Sigmoid colon (tissue), 7 donors: ENCODE results near the gene H6PD. TPM values are rescaled to one million over a fixed set of nuclear protein-coding genes. Genes with fewer than 3 reads are reported as not detected.
A peak's percentile ranks its signal among the peaks of the same experiment; 100 is the strongest.

Source experiments
- DNase-seq: peaks from one replicate; pipeline ENCODE4 v3.0.0-alpha.2; 2019
- H3K27ac ChIP-seq, 4 donors: fragments of 200-600 bp; sonication (generic); one replicate each; pipeline ENCODE4 v1.5.1; 2016 to 2019; ENCODE audit warnings: mild to moderate bottlenecking in 1 of 4
- H3K27me3 ChIP-seq, 3 donors: fragments of 200-600 bp; sonication (generic); one replicate each; pipeline ENCODE4 v1.5.1; 2019; ENCODE audit warnings: mild to moderate bottlenecking in 1 of 3
- H3K36me3 ChIP-seq, 4 donors: fragments of 200-600 bp; sonication (generic); one replicate each; pipeline ENCODE4 v1.5.1; 2016 to 2019
- H3K4me1 ChIP-seq, 4 donors: fragments of 200-600 bp; sonication (generic); one replicate each; pipeline ENCODE4 v1.5.1; 2017 to 2019
- H3K4me3 ChIP-seq, 4 donors: fragments of 200-600 bp; sonication (generic); one replicate each; pipeline ENCODE4 v1.5.1; 2017 to 2019; ENCODE audit warnings: mild to moderate bottlenecking in 2 of 4, moderate library complexity in 1 of 4
- H3K9me3 ChIP-seq, 4 donors: fragments of 200-600 bp in 3 of 4; sonication (generic) in 3 of 4; one replicate each; pipeline versions ENCODE4 v1.5.1 to v1.6.1; 2013 to 2019
- EP300 ChIP-seq, 4 donors: sonication (generic); formaldehyde crosslinking; IDR thresholded peaks; one replicate each; pipeline ENCODE4 v1.6.1; 2017; ENCODE audit warnings: antibody characterized with exemption in 4 of 4
- POLR2A ChIP-seq, 2 donors: fragments of 450-650 bp; IDR thresholded peaks; one replicate each; pipeline ENCODE4 v1.6.1; 2016; ENCODE audit warnings: antibody characterized with exemption in 2 of 2, mild to moderate bottlenecking in 2 of 2, moderate library complexity in 2 of 2
- POLR2AphosphoS5 ChIP-seq, 4 donors: sonication (generic); formaldehyde crosslinking; IDR thresholded peaks; one replicate each; pipeline ENCODE4 v1.6.1; 2017; ENCODE audit warnings: antibody characterized with exemption in 4 of 4
- WGBS, 2 donors: extraction: QIAGEN DNeasy Blood & Tissue Kit; methylation state at CpG; one replicate each; pipeline ENCODE4 v1.1.7; 2013; 5-methylcytosine and 5-hydroxymethylcytosine counted together
- intact Hi-C: fragments of 100-400 bp; cut with DNase I; formaldehyde crosslinking; loops from one replicate; pipeline ENCODE4 v1.15.1; 2023
- polyA plus RNA-seq, 3 donors: library from polyadenylated mRNA; stranded (reverse); fragments of 200-250 nt; gene quantifications; one replicate each; pipeline ENCODE4 v1.2.3, GENCODE V29; 2013
- total RNA-seq, 4 donors: library from RNA; depleted of rRNA; stranded (reverse); fragments of >200 nt; gene quantifications; one replicate each; pipeline ENCODE4 v1.1.0, GENCODE V29; 2016
- TF ChIP-seq, protein P1 (sequence below), 4 experiments: fragments of 450-650 bp in 3 of 4; fragments of 200-600 bp in 1 of 4; IDR thresholded peaks; one replicate each; pipeline ENCODE4 v1.5.1; 2016 to 2019; ENCODE audit warnings: antibody characterized with exemption in 4 of 4, mild to moderate bottlenecking in 3 of 4, moderate library complexity in 2 of 4
- donor health status: healthy with polysubstance abuse.
- donor health status: Bipolar disorder and iron deficiency.
- donor health status: healthy.

Gene H6PD
- total and polyA plus RNA-seq, 7 donors: 2.8 to 34.3 (median 23.2) TPM

DNA sequence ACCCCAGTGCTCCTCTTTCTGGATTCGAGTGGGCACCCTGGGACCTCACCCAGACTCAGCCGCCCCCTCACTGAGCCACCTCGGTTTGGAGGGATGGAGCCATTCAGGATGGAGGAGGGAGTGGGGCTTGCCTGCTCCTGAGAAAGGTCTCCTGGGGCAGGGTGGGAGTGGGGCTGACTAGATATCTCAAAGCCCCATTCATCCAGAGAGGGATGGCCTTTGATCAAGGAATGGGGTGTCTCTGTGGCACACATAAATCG is 48.1 kb downstream of the H6PD start:
- Histone ChIP-seq H3K4me1 (peaks cover 0 to 24% (median 19%) of the 10 kb centered on the region in 4 donors), H3K27me3 (no peaks in the 10 kb centered on the region), H3K9me3 (no peaks in the 10 kb centered on the region), H3K36me3 (no peaks in the 10 kb centered on the region), H3K4me3 (no peak overlapping the region), H3K27ac (no peak overlapping the region)
- 54 to 68% methylated on average over 4 of the region's 4 CpGs for whole genome bisulfite sequencing, 2 donors
- intact Hi-C loops: no loop called here
- TF ChIP-seq EP300 (IDR thresholded peaks at IDR 0.05) (no peak), POLR2A (IDR thresholded peaks at IDR 0.05) (no peak), POLR2AphosphoS5 (IDR thresholded peaks at IDR 0.05) (no peak)
- TF ChIP-seq, protein P1, sequence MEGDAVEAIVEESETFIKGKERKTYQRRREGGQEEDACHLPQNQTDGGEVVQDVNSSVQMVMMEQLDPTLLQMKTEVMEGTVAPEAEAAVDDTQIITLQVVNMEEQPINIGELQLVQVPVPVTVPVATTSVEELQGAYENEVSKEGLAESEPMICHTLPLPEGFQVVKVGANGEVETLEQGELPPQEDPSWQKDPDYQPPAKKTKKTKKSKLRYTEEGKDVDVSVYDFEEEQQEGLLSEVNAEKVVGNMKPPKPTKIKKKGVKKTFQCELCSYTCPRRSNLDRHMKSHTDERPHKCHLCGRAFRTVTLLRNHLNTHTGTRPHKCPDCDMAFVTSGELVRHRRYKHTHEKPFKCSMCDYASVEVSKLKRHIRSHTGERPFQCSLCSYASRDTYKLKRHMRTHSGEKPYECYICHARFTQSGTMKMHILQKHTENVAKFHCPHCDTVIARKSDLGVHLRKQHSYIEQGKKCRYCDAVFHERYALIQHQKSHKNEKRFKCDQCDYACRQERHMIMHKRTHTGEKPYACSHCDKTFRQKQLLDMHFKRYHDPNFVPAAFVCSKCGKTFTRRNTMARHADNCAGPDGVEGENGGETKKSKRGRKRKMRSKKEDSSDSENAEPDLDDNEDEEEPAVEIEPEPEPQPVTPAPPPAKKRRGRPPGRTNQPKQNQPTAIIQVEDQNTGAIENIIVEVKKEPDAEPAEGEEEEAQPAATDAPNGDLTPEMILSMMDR (IDR thresholded peaks at IDR 0.05): no peak
- no peak for DNase-seq

DNA sequence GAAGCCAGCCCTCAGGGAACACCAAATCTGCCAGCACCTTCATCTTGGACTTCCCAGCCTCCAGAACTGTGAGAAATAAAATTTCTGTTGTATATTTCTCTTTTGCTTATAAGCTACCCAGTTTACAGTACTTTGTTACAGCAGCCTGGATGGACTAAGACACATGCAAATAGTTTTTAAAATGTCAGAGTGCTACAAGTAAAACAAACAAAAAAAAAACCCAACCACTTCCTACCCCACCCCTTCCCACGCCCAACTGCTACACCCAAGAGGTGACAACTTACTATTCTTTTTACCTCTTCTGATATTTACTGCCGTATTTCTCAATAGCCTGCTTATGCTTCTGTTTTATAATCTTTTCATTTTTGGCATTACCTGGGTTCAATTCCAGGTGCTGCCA is 49.5 kb downstream of the H6PD start:
- no peak overlapping the region for H3K4me3 ChIP-seq
- H3K36me3 ChIP-seq: no peaks in the 10 kb centered on the region
- DNase-seq: no peak
- H3K27me3 ChIP-seq: no peaks in the 10 kb centered on the region
- H3K4me1 ChIP-seq: peaks cover 0 to 24% (median 19%) of the 10 kb centered on the region in 4 donors
- TF ChIP-seq EP300 (IDR thresholded peaks at IDR 0.05) (no peak), POLR2AphosphoS5 (IDR thresholded peaks at IDR 0.05) (no peak), POLR2A (IDR thresholded peaks at IDR 0.05) (no peak)
- TF ChIP-seq, protein P1 (IDR thresholded peaks at IDR 0.05): no peak
- WGBS, 2 donors: 11 to 42% methylated on average over 2 of the region's 2 CpGs
- intact Hi-C loops: no loop called here
- no peak overlapping the region for H3K27ac ChIP-seq
- H3K9me3 ChIP-seq: peaks cover 0 to 8% (median 1%) of the 10 kb centered on the region in 4 donors

DNA sequence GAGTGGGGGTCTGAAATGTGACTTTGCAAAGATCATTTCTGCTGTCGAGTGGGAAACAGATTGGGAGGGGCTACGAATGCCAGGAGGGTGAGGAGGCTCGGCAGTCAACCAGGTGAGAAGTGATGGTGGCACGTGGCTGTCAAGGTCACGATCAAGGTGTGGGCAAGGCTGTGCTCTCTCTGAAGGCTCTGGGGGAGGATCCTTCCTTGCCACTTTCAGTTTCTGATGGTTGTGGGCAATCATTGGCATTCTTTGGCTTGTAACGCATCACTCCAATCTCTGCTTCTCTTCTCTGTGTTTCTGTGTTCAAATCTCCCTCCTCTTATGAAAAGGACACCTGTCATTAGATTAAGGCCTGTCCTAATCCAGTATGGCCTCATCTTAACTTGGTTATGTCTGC is 52.0 kb downstream of the H6PD start:
- Histone ChIP-seq H3K4me3 (no peak overlapping the region), H3K4me1 (peaks cover 0 to 22% (median 12%) of the 10 kb centered on the region in 4 donors), H3K27ac (no peak overlapping the region), H3K9me3 (peaks cover 0 to 8% (median 1%) of the 10 kb centered on the region in 4 donors), H3K36me3 (no peaks in the 10 kb centered on the region), H3K27me3 (no peaks in the 10 kb centered on the region)
- intact Hi-C loops: no loop called here
- no peak for DNase-seq
- no peak for TF ChIP-seq POLR2AphosphoS5 (IDR thresholded peaks at IDR 0.05)
- TF ChIP-seq EP300 (IDR thresholded peaks at IDR 0.05): no peak
- TF ChIP-seq, protein P1 (IDR thresholded peaks at IDR 0.05): no peak
- TF ChIP-seq POLR2A (IDR thresholded peaks at IDR 0.05): no peak
- WGBS, 2 donors: 59 to 64% methylated on average over 6 of the region's 6 CpGs

DNA sequence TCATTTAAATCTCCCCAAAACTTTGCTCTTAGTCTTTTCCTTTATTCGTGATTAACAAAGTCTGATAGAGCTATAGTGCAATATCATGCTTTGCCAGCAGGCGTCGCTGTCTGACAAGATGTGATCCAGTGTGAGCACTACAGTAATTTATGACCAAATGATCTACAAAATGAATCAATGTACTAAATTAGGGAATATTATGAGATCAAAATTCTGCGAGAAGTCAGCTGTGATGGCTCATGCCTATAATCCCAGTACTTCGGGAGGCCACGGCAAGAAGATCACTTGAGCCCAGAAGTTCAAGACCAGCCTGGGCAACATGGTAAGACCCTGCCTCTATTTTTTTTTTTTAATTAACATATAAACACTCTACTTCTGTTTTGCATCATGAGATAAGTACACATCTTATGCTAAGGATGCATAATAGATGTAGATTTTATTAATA is 54.5 kb downstream of the H6PD start:
- WGBS, 2 donors: 45 to 57% methylated on average over 6 of the region's 6 CpGs
- Histone ChIP-seq H3K36me3 (no peaks in the 10 kb centered on the region), H3K4me1 (peaks cover 0 to 29% (median 13%) of the 10 kb centered on the region in 4 donors), H3K27ac (peak overlapping the region in 3 of 4 donors; percentile 90 to 98 (median 93)), H3K9me3 (peaks cover 0 to 8% (median 1%) of the 10 kb centered on the region in 4 donors), H3K27me3 (no peaks in the 10 kb centered on the region), H3K4me3 (no peak overlapping the region)
- intact Hi-C loops: loop anchor here (1.0 kb wide), 2 partner anchors 166 to 202 kb away; no protein-coding TSS in a partner anchor
- peak; percentile 81 for DNase-seq
- TF ChIP-seq POLR2A (IDR thresholded peaks at IDR 0.05): no peak
- TF ChIP-seq, protein P1 (IDR thresholded peaks at IDR 0.05): peak; percentile 93 to 98 (median 95)
